Breast epithelium (tissue), 3 donors: Measurements from ENCODE around the gene FCHO2.

Experiments used
- POLR2A ChIP-seq: fragments of 450-650 bp; IDR thresholded peaks from one replicate; pipeline ENCODE4 v1.6.1; 2016; ENCODE audit warnings: antibody characterized with exemption, mild to moderate bottlenecking, moderate library complexity
- POLR2AphosphoS5 ChIP-seq, 3 donors: sonication (generic); formaldehyde crosslinking; IDR thresholded peaks; one replicate each; pipeline ENCODE4 v1.6.1; 2017; ENCODE audit warnings: antibody characterized with exemption in 3 of 3
- TF ChIP-seq, protein P1 (sequence below), 3 donors: fragments of 450-650 bp; IDR thresholded peaks; one replicate each; pipeline ENCODE4 v1.5.1; 2016 to 2017; ENCODE audit warnings: antibody characterized with exemption in 3 of 3, mild to moderate bottlenecking in 3 of 3, moderate library complexity in 3 of 3

GRCh38 chr5:73116506-73116905 is 160.7 kb downstream of the FCHO2 start:
- TF ChIP-seq, protein P1, sequence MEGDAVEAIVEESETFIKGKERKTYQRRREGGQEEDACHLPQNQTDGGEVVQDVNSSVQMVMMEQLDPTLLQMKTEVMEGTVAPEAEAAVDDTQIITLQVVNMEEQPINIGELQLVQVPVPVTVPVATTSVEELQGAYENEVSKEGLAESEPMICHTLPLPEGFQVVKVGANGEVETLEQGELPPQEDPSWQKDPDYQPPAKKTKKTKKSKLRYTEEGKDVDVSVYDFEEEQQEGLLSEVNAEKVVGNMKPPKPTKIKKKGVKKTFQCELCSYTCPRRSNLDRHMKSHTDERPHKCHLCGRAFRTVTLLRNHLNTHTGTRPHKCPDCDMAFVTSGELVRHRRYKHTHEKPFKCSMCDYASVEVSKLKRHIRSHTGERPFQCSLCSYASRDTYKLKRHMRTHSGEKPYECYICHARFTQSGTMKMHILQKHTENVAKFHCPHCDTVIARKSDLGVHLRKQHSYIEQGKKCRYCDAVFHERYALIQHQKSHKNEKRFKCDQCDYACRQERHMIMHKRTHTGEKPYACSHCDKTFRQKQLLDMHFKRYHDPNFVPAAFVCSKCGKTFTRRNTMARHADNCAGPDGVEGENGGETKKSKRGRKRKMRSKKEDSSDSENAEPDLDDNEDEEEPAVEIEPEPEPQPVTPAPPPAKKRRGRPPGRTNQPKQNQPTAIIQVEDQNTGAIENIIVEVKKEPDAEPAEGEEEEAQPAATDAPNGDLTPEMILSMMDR (IDR thresholded peaks at IDR 0.05), result no peak
- no peak for TF ChIP-seq POLR2AphosphoS5 (IDR thresholded peaks at IDR 0.05)
- TF ChIP-seq POLR2A, result no peak
